Mammary epithelial cell (primary cell): ENCODE data around the gene CHST9.

Experiments used
- CTCF ChIP-seq, 2 donors: IDR thresholded peaks in 1 of 2; conservative IDR thresholded peaks in 1 of 2; 2 replicates each; pipeline ENCODE4 v1.5.1; 2011 to 2012; ENCODE audit warnings: inconsistent platforms in 2 of 2, low read length in 2 of 2, mild to moderate bottlenecking in 2 of 2, control low read depth in 1 of 2, low read depth in 1 of 2; ENCODE audit not compliant: insufficient read depth in 1 of 2; ENCODE audit errors: extremely low read depth in 1 of 2
- EZH2 ChIP-seq: IDR thresholded peaks from 2 replicates; pipeline ENCODE4 v1.6.1; 2012; ENCODE audit warnings: low read length, inconsistent platforms, borderline replicate concordance

- no peak for TF ChIP-seq CTCF (conservative IDR thresholded peaks at IDR 0.05 in 1 of 2, IDR thresholded peaks at IDR 0.05 in 1 of 2; ENCODE audit: extremely low read depth in 1 of 2, insufficient read depth in 1 of 2, low read depth in 1 of 2, low read length in 2 of 2)
- TF ChIP-seq EZH2, result no peak
These were observed 241.2 kb downstream of the CHST9 start for GRCh38 chr18:26943906-26944305.
